ENCODE data around the gene FHIT.

Gene FHIT

GRCh38 chr3:60081381-60082095 is 1169.7 kb downstream of the FHIT start:
- no peak for TF ChIP-seq CTCF (IDR thresholded peaks at IDR 0.05)
- H3K4me1 Mint-ChIP-seq, result peaks cover 25% of the 10 kb centered on the region
- H3K36me3 Mint-ChIP-seq (ENCODE audit: low read depth), result peaks cover 35% of the 10 kb centered on the region
- no peak overlapping the region for H3K27ac Mint-ChIP-seq
- peaks cover 57% of the 10 kb centered on the region for H3K9me3 Mint-ChIP-seq
- DNase-seq, result no peak
- no peak overlapping the region for H3K4me3 Mint-ChIP-seq
- H3K27me3 Mint-ChIP-seq (ENCODE audit: low read depth, poor library complexity), result peaks cover 7% of the 10 kb centered on the region

- no peak for TF ChIP-seq CTCF (IDR thresholded peaks at IDR 0.05)
- Mint-ChIP-seq H3K9me3 (peaks cover 50% of the 10 kb centered on the region), H3K27ac (peak overlapping the region; percentile 13), H3K4me1 (peaks cover 16% of the 10 kb centered on the region), H3K27me3 (ENCODE audit: low read depth, poor library complexity) (peaks cover 7% of the 10 kb centered on the region), H3K4me3 (no peak overlapping the region), H3K36me3 (ENCODE audit: low read depth) (peaks cover 26% of the 10 kb centered on the region)
- no peak for DNase-seq
These were observed 1170.6 kb downstream of the FHIT start for GRCh38 chr3:60080648-60081047.

- TF ChIP-seq CTCF (IDR thresholded peaks at IDR 0.05), result no peak
- no peak for DNase-seq
- Mint-ChIP-seq H3K27ac (no peak overlapping the region), H3K4me3 (no peak overlapping the region), H3K36me3 (ENCODE audit: low read depth) (peaks cover 16% of the 10 kb centered on the region), H3K27me3 (ENCODE audit: low read depth, poor library complexity) (peaks cover 7% of the 10 kb centered on the region), H3K4me1 (peaks cover 27% of the 10 kb centered on the region), H3K9me3 (peaks cover 38% of the 10 kb centered on the region)
These were observed 1172.2 kb downstream of the FHIT start for GRCh38 chr3:60079076-60079475.

- H3K36me3 Mint-ChIP-seq (ENCODE audit: low read depth), result peaks cover 9% of the 10 kb centered on the region
- peaks cover 11% of the 10 kb centered on the region for H3K27me3 Mint-ChIP-seq (ENCODE audit: low read depth, poor library complexity)
- TF ChIP-seq CTCF (IDR thresholded peaks at IDR 0.05), result no peak
These were observed 1174.9 kb downstream of the FHIT start for GRCh38 chr3:60076331-60076730.

GRCh38 chr3:60073942-60074341 is 1177.3 kb downstream of the FHIT start:
- Mint-ChIP-seq H3K4me3 (no peak overlapping the region), H3K4me1 (peaks cover 31% of the 10 kb centered on the region), H3K27ac (no peak overlapping the region), H3K27me3 (ENCODE audit: low read depth, poor library complexity) (peaks cover 4% of the 10 kb centered on the region), H3K9me3 (peaks cover 18% of the 10 kb centered on the region), H3K36me3 (ENCODE audit: low read depth) (peaks cover 9% of the 10 kb centered on the region)
- no peak for TF ChIP-seq CTCF (IDR thresholded peaks at IDR 0.05)
- DNase-seq, result no peak

More at GRCh38 chr3:60076331-60076730, 1174.9 kb downstream of the FHIT start:
- peaks cover 45% of the 10 kb centered on the region for H3K4me1 Mint-ChIP-seq
- H3K4me3 Mint-ChIP-seq, result no peak overlapping the region
- H3K27ac Mint-ChIP-seq, result no peak overlapping the region
- DNase-seq, result no peak
- peaks cover 18% of the 10 kb centered on the region for H3K9me3 Mint-ChIP-seq

GRCh38 chr3:60073228-60073627 is 1178.0 kb downstream of the FHIT start:
- Mint-ChIP-seq H3K27ac (no peak overlapping the region), H3K9me3 (peaks cover 15% of the 10 kb centered on the region), H3K36me3 (ENCODE audit: low read depth) (peaks cover 9% of the 10 kb centered on the region), H3K27me3 (ENCODE audit: low read depth, poor library complexity) (peaks cover 4% of the 10 kb centered on the region), H3K4me1 (peaks cover 30% of the 10 kb centered on the region), H3K4me3 (no peak overlapping the region)
- TF ChIP-seq CTCF (IDR thresholded peaks at IDR 0.05), result no peak
- DNase-seq, result no peak
